KMS-11 (cell line): ENCODE results near the gene MAGI2.

Source experiments
- H2AFZ ChIP-seq: fragments of 200-600 bp; sonication (generic); 2 replicates; pipeline ENCODE4 v1.6.1; 2016; ENCODE audit warnings: antibody characterized with exemption, mixed run types, low read depth
- H3K27ac ChIP-seq: fragments of 200-600 bp; sonication (generic); 2 replicates; pipeline ENCODE4 v1.6.1; 2016; ENCODE audit warnings: mild to moderate bottlenecking, mixed run types
- H3K27me3 ChIP-seq: fragments of 200-600 bp; sonication (generic); 2 replicates; pipeline ENCODE4 v1.6.1; 2017; ENCODE audit warnings: mild to moderate bottlenecking, low read depth, mixed run types, moderate library complexity; ENCODE audit not compliant: insufficient read depth
- H3K36me3 ChIP-seq: fragments of 200-600 bp; sonication (generic); 2 replicates; pipeline ENCODE4 v1.6.1; 2017; ENCODE audit warnings: mild to moderate bottlenecking, mixed run types; ENCODE audit not compliant: insufficient read depth
- H3K4me1 ChIP-seq: fragments of 200-600 bp; sonication (generic); 2 replicates; pipeline ENCODE4 v1.6.1; 2016; ENCODE audit warnings: mild to moderate bottlenecking, low read depth, mixed run types; ENCODE audit not compliant: poor library complexity, severe bottlenecking
- H3K4me2 ChIP-seq: fragments of 200-600 bp; sonication (generic); 2 replicates; pipeline ENCODE4 v1.7.0; 2016; ENCODE audit warnings: mild to moderate bottlenecking, mixed run types
- H3K4me3 ChIP-seq: fragments of 200-600 bp; sonication (generic); IDR thresholded peaks from 2 replicates; pipeline ENCODE4 v1.6.1; 2017; ENCODE audit warnings: low read depth, low read length, mixed read lengths; ENCODE audit not compliant: insufficient read depth
- H3K79me2 ChIP-seq: fragments of 200-600 bp; sonication (generic); 2 replicates; pipeline ENCODE4 v1.6.1; 2016; ENCODE audit warnings: low read depth, mixed run types; ENCODE audit not compliant: insufficient read depth
- H3K9ac ChIP-seq: fragments of 200-600 bp; sonication (generic); 2 replicates; pipeline ENCODE4 v1.6.1; 2016; ENCODE audit warnings: mild to moderate bottlenecking, mixed run types
- H4K20me1 ChIP-seq: fragments of 200-600 bp; sonication (generic); 2 replicates; pipeline ENCODE4 v1.6.1; 2016; ENCODE audit warnings: mild to moderate bottlenecking, mixed run types; ENCODE audit not compliant: insufficient read depth
- CTCF ChIP-seq: fragments of 200-600 bp; sonication (generic); conservative IDR thresholded peaks from 2 replicates; pipeline ENCODE4 v1.6.1; 2017; ENCODE audit warnings: low read depth, mild to moderate bottlenecking, antibody characterized with exemption, low read length, moderate library complexity, mixed read lengths

MAGI2 gene

GRCh38 chr7:78264105-78264504, 1189.4 kb downstream of the MAGI2 start:
- no peaks in the 10 kb centered on the region for H4K20me1 ChIP-seq
- no peaks in the 10 kb centered on the region for H3K79me2 ChIP-seq
- H3K9ac ChIP-seq, result no peak overlapping the region
- H3K4me3 ChIP-seq, result no peak overlapping the region
- peaks cover 39% of the 10 kb centered on the region for H3K4me1 ChIP-seq
- H2AFZ ChIP-seq, result peak overlapping the region; percentile 62; the same call in 1 of the 2 replicates
- peak overlapping the region; percentile 76; the same call in 1 of the 2 replicates for H3K4me2 ChIP-seq
- no peaks in the 10 kb centered on the region for H3K36me3 ChIP-seq
- no peaks in the 10 kb centered on the region for H3K27me3 ChIP-seq
- H3K27ac ChIP-seq, result peak overlapping the region; percentile 72; the same call in 1 of the 2 replicates
- TF ChIP-seq CTCF, result no peak

GRCh38 chr7:78261739-78262138, 1191.7 kb downstream of the MAGI2 start:
- H3K79me2 ChIP-seq, result no peaks in the 10 kb centered on the region
- no peak overlapping the region for H2AFZ ChIP-seq
- no peak overlapping the region for H3K4me2 ChIP-seq
- no peaks in the 10 kb centered on the region for H4K20me1 ChIP-seq
- no peaks in the 10 kb centered on the region for H3K36me3 ChIP-seq
- H3K4me1 ChIP-seq, result peaks cover 33% of the 10 kb centered on the region
- no peak overlapping the region for H3K27ac ChIP-seq
- H3K9ac ChIP-seq, result no peak overlapping the region
- H3K27me3 ChIP-seq, result no peaks in the 10 kb centered on the region
- H3K4me3 ChIP-seq, result no peak overlapping the region
- TF ChIP-seq CTCF, result no peak

- no peaks in the 10 kb centered on the region for H3K27me3 ChIP-seq
- H3K27ac ChIP-seq, result no peak overlapping the region
- no peak overlapping the region for H3K4me2 ChIP-seq
- no peaks in the 10 kb centered on the region for H4K20me1 ChIP-seq
- H3K4me1 ChIP-seq, result peaks cover 28% of the 10 kb centered on the region
- no peak overlapping the region for H2AFZ ChIP-seq
- TF ChIP-seq CTCF, result no peak
- no peak overlapping the region for H3K4me3 ChIP-seq
- H3K36me3 ChIP-seq, result no peaks in the 10 kb centered on the region
- H3K9ac ChIP-seq, result no peak overlapping the region
- no peaks in the 10 kb centered on the region for H3K79me2 ChIP-seq
Observed at GRCh38 chr7:78261302-78261701, 1192.2 kb downstream of the MAGI2 start.

- H4K20me1 ChIP-seq, result no peaks in the 10 kb centered on the region
- H3K79me2 ChIP-seq, result no peaks in the 10 kb centered on the region
- no peak for TF ChIP-seq CTCF
- no peak overlapping the region for H3K27ac ChIP-seq
- H3K4me2 ChIP-seq, result no peak overlapping the region
- no peaks in the 10 kb centered on the region for H3K27me3 ChIP-seq
- H3K4me1 ChIP-seq, result peaks cover 23% of the 10 kb centered on the region
- H3K9ac ChIP-seq, result no peak overlapping the region
- H3K4me3 ChIP-seq, result no peak overlapping the region
- H3K36me3 ChIP-seq, result no peaks in the 10 kb centered on the region
- H2AFZ ChIP-seq, result no peak overlapping the region
Observed at GRCh38 chr7:78260826-78261225, 1192.6 kb downstream of the MAGI2 start.
